Measurements from ENCODE around the gene ARHGEF19.
"Not testable (repeated sequence)": the region's sequence is repeated elsewhere in the genome, so short reads cannot be mapped to it uniquely, and the experiment has no call there.

Gene ARHGEF19

DNA sequence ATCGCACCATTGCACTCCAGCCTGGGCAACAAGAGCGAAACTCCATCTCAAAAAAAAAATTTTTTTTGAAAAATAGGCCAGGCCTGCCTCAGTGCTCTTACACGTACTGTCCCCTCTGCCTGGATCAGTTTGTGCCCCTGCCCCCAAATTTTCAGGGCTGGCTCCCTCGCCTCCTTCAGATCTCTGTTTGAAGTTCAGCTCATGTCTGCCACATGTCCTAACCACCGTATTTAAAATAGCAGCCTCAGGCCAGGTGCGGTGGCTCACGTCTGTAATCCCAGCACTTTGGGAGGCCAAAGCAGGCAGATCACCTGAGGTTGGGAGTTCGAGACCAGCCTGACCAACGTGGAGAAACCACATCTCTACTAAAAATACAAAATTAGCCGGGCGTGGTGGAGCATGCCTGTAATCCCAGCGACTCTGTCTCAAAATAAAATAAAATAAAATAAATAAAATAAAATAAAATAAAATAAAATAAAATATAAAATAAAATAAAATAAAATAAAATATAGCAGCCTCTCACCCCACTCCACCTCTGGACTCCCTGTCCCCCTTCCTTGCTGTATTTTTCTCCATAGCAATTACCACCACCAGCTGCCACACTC, 48.7 kb downstream of the ARHGEF19 start:
- not testable (repeated sequence) for DNase-seq

DNA sequence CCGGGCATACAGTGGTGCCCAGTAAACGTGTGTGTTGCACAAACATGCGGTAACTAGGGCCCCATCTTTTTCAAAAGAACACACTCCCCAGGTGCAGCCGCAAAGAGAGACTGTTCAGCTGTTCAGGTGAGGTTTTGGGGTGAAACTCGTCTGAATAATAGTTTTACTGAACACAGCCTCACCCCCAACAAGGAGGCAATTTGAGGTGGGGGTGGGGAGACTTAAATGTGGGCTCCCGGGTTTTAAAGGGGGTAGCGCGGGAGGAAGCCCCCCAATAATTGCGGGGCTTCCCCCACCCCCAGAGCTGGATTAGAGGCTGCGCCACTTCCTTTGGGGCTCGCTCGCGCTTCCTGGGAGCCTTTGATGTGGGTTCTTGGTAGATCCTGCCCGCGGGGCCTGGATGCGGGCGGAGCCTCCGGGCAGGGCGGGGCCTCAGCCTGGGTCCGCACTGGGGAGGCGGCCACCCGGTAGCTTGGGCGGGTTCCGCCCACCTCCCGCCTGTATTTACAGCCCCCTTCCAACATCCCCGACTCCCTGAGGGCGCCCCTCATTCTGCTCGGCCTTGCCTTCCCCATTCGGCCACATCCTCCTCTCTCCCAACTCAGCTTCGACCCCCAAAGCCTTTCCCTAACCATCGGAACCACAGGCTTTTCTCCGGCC, 50.2 kb downstream of the ARHGEF19 start:
- DNase-seq = peak; percentile 58

DNA sequence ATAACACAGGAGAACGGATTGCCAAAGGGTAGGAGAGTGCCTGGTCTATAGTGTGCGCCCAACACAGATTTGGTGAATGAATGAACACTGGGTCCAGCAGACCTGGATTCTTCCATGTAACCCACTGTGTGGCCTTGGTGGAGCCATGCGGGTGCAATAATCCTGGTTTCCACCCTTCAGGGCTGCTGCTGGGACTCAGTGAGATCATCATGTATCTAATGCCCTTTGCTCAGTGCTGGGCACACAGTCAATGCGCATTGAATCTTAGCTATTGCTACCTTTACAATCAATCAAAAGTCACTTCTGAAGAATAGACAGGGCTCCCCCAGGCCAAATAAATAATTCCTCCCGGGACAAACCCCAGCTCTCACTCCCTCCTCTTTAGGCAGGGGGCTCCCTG, 50.7 kb downstream of the ARHGEF19 start:
- DNase-seq = no peak

DNA sequence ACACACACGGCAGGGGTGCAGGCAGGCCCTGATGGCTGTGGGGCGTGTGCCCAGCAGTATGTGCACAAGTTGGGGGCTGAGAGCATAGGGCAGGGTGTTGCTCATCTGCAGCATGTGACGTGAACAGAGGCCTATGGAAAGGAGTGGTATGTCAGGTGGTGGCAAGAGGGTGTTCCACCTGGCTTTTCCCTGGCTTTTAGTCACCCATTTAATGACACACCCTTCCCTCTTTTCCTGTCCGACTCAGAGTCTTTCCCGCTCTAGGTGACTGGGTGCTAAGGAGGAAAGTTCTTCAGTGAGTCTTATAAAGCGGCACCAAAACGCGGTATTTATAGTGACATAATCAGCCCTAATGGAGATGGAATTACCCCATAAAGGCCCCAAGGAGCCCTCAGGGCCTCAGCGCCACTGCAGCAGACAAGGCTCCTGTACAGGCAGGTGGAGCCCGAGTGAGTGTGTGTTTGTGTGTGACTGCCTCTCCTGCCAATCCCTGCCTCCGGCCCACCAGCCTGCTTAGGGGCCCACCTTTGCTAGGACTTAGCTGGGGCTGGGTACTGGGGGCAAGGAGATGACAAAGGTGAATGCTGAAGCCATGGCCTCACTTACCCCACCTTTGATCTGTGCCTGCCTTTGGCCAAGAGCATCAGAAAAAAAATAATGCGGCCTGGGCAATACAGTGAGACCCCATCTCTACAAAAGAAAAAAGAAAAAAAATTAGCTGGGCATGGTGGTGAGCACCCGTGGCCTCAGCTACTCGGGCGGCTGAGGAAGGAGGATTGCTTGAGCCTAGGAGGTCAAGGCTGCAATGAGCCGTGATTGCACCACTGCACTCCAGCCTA, 53.2 kb downstream of the ARHGEF19 start:
- no peak for DNase-seq

DNA sequence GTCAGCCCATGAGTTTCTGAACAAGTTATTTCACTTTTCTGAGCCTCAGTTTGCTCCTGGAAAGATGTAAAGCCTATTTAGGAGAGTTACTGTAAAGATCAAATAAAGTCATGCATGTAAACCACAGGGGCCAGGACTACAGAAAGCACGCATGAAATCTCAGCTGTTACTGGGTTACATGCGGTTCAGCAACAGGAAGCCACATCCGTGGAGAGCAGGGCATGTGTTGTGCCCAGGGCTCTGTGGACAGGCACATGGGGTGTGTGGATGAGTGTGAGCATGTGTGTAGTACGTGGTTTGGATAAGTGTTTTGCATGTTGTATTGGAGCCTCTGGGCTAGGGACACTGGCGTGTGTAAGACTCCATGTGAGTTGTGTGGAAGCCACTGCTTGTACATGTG, 54.4 kb downstream of the ARHGEF19 start:
- DNase-seq = peak; percentile 21

DNA sequence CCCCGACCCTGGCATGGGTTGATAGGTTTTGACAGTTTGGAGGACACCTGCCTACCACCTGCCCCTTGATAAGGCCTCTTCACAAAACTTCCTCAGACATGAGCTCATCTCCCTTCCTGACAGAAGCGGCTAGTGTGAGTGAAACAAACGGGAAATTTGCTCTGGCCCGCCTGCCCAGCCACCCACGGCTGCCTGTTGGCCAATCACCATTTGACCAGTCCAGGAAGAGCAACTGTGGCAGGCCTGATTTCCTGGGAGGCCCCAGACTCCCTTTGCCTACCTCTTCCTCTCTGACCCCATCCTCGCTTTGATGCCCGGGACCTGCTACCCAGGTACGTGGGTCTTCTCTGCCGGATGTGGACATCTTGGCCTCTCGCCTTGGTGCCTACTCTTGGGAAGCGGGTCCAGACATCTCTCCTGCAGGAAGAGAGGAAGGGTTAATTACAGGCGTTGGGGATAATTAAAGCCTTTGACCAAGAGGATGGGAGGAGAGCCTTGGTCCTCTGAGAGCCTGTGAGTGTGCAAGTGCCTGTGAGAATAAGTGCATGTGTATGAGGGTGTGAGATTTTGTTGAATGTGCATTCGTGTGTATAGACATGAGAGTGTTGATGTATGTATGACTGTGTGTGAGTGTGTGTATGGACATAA, 55.5 kb downstream of the ARHGEF19 start:
- no peak for DNase-seq

DNA sequence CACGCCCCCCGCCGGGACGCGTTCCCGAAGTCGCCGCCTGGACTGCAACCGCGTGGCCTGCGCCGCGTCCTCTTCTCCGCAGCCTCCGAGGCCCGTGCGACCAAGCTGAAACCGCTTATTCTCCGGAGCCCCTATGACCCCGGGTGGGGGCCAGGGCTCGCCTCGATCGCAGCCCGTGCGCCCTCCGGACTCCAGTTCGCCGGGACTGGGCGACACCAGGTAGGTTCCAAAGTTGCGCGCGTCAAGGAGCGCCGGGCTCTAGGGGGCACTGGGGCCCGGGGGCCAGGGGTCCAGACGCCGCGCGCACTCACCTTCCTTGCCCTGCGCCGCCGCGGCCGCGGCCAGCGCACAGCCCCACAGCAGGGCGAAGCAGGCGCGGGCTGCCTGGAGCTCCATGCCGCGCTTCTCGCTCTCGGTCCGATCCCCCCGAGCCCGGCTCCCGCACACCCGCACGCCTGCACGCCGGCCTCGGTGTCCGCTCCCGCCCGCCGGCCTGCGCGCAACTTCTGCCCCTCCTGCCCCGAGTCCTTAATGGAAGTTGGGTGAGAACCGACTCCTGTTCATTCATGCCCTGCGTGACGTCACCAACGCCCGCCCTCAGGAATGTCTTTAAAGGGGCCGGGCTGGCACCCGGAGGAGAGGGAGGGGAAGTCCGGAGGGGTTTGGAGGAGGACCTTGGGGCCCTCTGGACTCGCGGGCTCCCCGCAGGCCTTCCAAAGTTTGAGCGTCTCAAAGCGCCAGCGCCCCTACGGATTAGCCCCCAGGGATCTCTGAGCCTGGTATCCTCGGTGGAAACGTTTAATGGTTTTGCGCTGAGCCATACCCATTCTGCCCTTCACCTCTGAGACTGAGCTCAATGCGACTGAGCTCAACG, 56.7 kb downstream of the ARHGEF19 start, which contains the start of gene EPHA2:
Gene EPHA2, minus strand, starts transcription at position 533 of the 874 bp plus-strand sequence. Its CDS starts 137 bp downstream, at position 396.
- DNase-seq = peak; percentile 11

DNA sequence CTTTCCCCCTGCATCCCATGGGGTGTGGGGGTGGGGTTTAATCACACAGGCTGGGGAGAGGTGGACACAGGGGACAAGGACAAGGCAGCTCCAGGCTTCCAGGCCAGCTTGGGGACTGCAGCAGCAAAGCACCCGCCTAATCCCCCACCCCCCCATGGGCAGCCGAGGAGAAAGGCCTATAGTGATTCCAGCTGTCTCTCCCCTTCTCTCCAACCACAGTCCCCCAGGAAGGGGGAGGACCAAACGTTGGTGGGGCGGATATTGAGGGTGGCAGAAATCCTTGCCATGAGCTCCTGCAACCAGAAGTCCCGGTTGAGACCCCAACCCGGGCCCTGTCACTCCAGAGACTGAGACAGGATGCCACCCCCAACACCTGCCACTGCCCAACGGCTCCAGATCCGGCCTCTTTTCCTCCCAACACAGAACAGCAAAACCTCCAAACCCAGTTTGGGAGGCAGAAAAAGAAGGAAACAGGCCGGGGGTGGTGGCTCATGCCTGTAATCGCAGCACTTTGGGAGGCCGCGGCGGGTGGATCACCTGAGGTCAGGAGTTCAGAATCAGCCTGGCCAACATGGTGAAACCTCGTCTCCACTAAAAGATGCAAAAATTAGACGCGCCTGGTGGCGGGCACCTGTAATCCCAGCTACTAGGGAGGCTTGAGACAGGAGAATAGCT, 58.3 kb downstream of the ARHGEF19 start:
- DNase-seq = no peak

DNA sequence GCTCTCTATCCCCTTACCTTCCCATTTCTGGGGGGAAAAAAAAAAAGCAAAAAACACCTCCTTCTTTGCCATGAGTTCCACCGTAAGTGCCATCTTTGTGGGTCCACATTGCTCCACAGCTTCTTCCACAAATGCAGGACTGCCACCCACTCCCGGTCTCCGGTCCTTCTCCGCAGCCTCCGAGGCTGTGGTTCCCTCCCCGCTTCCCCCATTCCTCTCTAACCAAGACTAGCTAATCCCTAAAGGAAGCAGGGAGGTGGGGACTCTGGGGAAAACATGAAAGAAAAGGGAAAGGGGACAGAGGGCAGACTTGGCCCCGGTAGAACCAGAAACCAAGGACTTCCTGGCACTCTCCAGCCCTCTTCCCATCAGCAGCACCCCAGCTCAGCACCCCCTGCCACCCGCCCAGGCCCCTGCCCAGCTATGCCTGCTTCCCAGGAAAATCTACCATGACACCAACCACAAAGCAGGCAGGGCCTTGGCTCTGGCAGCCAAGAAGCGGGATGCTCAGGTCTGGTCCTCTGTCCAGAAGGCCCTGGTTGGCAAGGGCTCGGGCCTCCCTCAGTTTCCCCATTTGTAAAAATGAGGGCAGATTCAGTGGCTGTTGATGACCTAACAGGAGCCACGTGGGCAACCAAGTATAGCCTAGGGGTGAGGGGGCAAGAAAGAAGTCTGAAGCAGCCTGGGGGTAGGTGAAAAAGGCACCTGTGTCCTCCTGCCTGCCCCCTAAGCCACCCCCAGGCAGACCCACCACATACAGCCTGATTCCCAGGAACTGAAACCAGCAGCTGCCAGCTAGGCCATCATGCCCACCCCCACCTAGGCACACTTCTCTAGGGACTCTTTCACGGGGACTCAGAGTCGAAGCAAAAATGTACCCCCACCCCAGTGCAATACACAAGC, 59.1 kb downstream of the ARHGEF19 start:
- DNase-seq = no peak

DNA sequence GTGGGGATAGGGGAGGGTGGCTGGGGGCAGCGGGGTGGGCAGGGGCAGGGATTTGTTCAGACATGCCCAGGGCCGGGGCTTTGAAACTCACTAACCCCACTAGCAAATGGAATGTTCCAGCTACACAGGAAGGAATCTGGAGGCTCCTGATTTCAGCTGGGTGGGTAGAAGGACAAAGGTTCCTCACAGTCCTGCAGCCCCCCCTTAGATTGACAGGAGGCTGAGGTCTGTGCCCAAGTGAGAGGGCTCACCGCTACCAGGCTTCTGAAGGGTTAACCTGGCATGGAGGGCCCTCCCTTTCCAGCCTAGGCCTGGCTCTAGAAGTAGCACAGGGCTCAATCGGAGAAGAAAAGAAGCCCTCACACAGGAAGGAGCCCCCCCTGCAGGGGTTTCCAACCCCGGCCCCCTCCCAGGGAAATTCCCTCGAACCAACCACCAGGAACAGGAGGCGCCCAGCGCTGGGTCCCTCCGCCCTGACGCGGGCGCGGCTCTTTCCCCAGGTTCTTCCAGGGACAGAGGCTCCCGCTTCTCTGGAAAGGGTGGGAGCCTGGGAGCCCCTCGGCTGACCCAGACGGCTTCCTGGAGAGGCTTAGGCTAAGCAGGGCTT, 59.9 kb downstream of the ARHGEF19 start:
- DNase-seq = no peak

DNA sequence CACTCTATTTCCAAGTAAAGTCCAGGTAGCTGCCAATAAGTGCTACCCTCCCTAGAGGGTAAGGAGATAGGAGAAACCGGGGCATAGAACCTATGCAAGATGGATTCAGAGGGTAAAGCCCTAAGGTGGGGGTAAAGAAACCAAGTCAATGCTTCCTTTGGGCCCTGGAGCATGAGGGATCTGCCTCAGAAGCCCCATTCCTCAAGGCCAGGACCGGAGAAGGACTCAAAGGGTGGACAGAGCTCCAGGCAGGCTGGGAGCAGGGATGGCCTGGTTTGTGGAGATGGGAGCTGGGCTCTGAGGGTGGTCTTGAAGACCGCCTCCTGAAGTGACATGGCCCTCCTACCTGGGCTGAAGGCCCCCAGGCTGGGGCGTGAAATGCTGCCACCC, 60.5 kb downstream of the ARHGEF19 start:
- no peak for DNase-seq

DNA sequence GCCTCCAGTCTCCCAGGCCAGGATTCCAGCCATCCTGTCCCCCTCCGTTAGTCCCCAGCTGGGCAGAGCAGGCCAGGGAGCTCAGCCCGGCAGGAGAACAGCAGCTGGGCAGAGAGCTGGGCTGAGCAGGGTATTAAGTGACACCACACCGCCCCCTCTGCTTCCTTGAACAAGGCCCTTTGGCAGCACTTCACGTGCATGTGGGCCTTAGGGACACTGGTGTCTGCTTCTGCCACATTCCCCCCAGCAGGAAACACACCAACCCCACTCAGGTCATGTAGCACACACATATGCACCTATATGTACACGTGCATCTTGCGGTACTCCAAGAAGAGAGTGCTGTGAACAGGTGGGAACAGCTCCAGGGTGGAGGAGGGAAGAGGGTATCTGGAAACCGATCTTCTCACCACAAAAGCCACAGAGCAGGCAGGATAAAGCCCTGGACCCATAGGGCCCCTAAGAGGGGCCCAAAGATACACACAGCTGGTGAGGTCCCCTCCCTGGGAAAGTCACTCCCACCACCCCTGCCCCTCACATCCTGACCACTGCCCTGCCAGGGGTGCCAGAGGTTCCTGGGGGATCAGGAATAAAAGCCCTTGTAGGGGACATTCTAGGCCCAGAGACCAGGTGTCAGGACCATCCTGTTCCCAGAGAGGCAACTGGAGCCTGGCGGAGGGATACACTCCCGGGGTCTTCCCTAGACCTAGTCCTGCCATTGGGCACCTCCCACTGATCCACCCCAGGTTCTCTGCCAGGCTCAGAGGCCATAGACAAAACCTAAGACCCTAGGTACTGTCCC, 61.1 kb downstream of the ARHGEF19 start:
- no peak for DNase-seq

DNA sequence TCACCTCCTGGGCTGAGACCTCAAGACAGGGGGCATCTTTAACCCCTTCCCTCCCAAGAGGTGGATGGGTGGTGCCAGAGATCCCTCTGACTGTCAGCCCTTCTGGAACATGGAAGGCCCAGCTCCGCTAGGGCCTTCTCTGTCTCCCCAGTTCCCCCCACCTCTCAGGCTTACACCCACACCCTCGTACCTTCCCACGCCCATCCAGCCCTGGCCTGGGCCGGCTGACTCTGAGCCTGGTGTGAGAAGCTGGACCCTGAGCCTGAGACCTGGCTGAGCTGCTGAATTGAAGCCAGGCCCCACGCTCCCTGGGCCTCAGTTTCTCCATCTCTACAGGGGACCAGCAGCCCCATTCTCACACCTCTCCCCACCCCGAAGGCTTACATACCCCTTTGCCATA, 61.9 kb downstream of the ARHGEF19 start:
- DNase-seq = no peak

DNA sequence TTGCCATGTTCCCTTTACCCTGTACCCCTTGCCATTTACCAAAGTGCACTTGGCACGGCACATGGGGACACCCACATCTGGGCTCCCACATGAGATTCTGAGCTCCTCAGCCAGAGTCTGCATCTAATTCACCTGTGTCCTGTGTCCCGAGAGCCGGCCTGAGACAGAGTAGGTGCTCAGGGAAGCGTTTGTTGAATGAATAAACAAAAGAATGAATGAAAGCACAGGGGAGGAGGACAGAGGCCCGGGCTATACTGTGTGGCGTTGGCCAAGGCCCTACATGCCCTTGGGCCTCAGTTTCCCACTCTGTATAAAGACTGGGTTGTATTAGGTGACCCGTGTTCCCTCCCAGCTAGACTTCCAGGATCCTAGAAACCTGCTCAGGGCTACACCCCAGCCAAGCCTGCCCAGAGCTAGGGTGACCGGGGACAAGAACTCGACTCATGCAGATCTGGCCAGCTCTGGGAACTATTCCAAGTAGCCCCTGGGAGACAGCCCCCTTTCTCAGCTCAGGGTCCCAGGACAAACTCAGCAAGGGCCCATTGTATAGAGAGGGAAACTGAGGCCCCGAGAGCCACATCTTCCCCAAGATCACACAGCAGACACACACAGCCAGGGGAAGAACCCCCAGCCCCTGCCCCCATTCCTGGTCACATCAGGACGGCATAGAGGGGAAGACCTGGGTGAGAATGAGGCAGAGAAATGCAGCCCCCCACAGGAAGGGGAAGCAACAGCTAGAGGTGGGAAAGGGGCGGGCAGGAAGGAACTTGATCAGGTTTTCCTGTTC, 62.6 kb downstream of the ARHGEF19 start:
- no peak for DNase-seq

DNA sequence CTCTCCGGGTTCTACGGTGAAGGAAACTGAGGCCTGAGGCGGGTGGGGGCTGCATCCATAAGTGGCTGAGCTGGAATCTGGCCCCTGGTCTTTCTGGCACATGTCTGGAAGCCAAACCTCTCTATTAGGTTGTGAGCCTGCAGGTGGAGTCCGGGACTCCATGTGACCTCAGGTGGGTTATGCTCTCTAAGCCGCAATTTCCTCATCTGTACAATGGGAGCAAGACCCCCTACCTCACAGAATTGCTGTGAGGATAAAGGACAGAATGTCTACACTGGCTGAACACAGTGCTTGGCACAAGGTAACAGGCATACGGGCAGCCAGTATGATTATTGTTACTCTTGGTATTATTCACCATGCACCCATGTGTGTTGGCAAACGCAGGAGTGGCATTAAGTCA, 63.3 kb downstream of the ARHGEF19 start:
- DNase-seq = no peak

DNA sequence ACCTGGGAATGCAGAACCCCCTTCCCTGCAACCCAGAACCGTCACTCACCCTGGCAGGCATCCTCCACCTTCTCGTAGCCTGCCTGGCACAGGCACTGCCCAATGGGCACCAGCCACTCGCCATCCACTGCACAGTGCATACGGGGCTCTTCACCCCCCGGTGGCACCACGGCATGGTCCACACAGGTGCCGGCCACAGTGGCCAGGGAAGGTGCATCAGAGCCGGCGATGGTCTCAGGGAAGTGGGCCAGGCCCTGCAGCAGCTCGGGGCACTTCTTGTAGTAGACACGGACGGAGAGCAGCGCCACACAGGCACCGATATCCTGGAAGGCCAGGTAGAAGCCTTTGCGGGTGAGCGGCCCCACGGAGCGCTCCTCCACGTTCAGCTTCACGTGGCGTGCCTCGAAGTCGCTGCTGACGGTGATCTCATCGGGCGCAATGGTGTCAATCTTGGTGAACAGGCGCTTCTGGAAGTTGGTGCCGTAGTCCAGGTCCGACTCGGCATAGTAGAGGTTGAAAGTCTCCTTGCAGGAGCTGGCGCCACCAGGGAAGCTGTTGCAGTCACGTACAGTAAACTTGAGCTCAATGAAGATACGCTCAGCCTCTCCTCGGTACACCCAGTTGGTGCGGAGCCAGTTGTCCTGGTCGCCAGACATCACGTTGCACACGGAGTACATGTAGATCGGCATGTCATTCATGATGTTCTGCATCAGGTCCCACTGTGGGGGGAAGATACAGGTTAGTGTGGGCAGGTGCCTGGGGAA, 63.9 kb downstream of the ARHGEF19 start:
- no peak for DNase-seq
